Amniotic epithelial cell (primary cell): ENCODE data around the gene NT5C.

ENCODE experiments used
- DNase-seq: peaks from one replicate; pipeline ENCODE4 v3.0.0-alpha.2; 2010; ENCODE audit warnings: low read depth

Gene NT5C

DNA sequence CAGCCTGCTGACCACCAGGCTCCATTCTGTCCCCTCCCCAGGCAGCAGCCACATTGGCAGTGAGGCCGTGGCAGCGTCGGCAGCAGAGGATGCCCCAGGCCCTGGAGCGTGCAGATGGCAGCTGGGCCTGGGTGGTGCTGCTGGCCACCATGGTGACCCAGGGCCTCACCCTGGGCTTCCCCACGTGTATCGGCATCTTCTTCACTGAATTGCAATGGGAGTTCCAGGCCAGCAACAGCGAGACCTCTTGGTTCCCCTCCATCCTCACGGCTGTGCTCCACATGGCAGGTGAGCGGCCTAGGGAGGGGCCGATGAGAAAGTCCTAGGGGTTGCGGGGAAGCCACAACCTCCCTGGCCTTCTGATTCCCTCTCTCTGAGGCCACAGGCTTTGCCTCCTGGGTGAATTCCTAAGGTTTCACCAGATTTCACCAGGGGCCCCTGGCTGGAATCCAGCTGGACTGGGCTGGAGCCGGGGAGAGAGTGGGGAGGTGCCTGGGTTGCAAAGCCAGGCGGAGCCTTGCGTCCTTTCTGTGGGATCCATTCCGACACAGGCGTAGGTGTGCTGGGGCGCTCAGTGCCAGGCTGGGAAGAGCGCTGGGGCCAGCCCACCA is 37.9 kb downstream of the NT5C start:
- DNase-seq: peak; percentile 67

DNA sequence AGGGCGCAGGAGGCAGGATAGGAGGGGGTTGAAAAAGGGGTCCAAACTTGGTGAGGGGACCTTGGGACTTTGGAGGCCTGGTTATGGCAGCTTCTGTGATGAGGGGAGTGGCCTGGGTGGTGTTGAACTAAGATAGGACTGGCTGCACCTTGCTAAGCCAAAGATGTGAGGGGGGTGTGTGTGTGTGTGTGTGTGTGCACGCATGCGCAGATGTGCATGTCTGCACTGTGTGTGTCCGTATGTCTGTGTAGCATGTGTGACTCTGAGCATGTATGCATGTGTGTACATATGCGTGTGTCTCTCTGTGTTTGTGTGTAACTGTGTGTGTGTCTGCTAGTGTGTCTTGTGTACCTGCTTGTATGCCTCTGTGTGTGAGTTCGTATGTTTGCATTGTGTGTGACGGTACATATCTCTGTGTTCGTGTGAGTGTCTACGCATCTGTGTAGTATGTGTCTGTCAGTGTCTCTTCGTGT is 39.7 kb downstream of the NT5C start:
- no peak for DNase-seq

DNA sequence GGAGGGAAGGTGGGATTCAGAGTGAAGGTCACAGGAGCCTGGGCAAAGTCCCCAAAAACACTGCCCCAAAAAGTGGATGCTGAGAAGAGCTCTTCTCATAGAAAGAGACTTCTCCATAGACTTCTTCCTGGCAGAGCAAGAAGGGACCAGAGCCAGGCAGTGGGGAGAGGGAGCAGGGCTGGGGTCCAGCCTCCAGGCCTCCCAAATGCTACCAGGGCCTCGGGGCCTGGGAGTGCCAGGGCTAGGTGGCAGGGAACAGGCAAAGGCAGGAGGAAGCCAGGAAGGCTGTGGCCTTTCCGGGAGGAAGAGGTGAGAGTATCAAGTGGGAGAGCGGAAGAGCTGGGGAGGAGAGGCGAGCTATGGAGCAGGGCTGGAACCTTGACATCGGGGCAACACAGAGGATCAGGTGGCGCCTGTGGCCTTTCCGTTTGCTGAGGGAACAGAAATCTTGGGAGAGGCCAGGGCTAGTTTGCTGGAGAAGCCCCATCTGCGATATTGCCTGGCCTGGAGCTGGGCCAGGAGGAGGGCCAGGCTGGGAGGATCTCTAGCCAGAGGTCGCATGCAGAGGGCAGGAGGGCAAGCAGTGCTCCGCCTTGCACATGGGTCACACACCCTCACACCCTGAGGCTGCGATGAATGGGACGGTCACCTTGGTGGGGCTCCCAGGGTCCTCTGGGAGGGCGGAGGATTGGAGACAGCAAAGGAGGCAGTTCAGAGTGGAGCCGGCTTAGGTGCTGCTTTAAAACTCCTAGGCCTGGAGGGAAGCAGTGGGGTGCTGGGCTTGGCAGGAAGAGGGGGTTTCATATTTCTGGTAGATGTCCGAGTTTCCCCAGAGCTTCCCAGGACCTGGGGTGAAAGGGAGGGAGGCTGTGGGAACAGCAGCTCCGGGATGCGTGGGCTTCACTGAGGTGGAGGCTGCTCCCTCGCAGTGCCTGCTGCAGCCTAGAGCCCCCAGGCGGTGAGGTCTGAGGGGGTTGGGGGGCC is 40.4 kb downstream of the NT5C start:
- DNase-seq: peak; percentile 46

DNA sequence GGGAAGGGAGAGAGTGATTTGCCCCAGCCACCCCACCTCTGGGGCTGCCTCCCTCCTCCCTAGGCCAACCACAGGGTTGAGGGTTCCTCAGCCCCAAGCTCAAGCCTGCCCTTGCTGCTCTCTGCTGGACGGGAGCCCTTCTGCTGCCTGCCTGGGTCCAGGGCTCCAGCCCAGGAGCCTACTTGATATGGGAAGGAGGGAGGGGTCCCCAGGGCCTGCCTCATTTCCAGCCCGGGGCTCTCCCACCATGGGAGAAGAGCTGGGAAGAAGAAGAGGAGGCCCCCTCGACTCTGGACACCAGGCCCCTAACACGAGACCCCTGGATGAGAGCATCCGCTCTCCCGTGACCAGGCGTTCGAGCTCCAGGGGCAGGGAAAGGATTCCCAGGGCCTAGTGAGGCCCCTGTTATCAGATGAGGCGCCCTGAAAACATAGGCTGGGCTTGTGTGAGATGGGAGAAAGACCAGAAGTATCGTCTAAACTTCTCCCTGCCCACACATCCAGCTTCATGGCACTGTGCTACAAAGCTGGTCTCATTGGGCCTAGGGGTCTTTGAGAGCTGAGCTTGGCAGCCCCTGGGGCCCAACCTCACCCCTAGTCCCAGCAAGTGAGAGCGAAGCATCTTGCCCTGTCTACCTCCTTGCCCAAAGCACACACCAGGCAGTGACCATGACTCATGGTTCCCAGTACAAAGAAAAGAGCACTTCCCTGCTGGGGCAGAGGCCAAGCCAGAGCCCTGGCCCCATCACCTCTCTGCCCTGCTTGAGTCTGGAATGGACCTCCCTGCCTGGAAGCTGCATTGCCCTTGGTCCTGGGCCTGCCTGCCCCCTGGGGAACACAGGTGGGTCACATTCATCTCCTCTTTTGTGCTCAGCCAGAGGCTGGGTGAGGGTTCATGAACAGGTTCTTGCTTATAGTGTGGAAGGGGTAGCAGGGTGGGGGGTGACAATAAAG is 42.8 kb downstream of the NT5C start:
- DNase-seq: peak; percentile 59

DNA sequence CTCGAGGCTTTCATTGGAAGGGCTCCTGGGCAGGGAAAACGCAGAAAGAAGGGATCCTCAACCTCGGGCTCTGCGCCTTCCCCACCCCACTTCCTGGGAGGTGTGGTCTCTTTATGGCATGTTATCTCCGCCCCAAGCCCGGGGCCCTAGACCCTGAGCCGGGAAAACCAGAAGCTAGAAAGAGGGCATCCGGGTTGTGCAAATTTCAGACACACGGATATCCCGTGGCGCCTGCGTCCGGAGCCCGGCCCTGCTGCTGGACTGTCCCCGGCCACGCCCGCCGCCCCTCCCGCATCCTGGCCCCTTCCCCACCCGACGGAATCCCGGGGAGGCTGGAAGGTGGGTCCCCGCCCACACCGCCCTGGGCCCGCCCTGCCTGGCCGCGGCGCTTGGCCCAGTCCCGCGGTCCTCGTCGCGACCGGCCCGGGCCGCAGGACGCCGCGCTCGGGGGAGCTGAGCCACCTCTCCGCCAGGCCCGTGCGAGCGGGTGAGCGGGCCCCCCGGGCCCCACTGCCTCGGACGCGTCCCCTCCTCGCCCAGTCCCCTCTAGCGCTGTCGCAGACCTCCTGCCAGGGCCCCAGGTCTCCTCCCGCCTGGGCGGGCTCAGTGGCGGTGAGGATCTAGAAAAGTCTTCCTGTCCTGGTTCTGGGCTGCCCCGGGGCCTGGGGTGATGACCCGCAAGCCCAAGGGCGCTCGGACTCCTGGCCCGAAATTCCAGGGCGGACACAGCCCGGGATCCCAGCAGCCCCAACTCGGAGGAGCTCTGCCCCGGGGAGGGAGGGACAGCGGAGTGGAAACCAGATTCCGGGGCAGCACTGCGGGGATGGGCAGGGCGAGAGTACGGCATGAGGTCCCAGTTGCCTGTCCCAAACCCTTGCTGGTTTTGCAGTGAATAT is 43.7 kb downstream of the NT5C start, which contains the start of gene SLC16A5:
TSS of gene SLC16A5 (plus strand) at position 397 of the 896 bp plus-strand sequence. CDS start 5,683 bp downstream, outside the sequence.
- peak; percentile 88 for DNase-seq

DNA sequence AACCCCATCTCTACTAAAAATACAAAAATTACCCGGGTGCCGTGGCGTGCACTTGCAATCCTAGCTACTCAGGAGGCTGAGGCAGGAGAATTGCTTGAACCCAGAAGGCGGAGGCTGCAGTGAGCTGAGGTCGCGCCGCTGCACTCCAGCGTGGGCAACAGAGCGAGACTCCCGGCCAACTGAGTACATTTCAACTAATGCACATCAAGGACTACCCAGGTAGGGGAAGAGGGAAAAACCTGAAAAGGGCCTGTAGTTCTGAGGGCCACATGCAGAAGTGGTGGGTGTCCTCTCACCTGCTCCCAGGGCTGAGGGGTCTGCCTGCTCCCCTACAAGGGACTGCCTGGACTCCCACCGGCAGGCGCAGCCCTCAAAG is 44.4 kb downstream of the NT5C start:
- no peak for DNase-seq

DNA sequence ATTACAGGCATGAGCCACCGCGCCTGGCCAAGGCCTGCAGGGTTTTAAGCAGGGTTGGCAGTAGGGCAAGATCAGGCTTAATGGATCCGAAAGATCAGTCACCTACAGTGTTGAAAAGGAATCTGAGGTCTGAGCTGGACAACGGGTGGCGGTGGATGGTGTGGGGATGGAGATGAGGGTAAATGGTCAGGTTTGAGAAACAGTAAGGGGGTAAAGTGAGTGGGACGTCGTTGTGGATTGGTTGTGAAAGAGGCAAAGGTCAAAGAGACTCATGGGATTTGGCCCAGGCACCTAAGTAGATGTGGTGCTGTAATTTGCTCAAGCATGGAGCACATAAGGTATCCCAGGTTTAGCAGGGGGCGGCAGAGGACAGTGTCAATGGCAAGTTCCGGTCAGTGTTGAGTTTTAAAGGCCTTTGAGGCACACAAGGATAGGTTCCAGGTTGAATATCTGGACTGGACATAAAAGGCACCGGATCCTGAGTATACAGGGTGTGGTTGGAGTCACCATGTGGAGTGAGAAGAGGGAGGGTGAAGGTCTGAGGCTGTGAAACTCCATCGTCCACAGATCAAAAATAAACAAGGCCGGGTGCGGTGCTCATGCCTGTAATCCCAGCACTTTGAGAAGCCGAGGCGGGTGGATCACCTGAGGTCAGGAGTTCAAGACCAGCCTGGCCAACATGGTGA is 44.9 kb downstream of the NT5C start:
- DNase-seq: no peak

DNA sequence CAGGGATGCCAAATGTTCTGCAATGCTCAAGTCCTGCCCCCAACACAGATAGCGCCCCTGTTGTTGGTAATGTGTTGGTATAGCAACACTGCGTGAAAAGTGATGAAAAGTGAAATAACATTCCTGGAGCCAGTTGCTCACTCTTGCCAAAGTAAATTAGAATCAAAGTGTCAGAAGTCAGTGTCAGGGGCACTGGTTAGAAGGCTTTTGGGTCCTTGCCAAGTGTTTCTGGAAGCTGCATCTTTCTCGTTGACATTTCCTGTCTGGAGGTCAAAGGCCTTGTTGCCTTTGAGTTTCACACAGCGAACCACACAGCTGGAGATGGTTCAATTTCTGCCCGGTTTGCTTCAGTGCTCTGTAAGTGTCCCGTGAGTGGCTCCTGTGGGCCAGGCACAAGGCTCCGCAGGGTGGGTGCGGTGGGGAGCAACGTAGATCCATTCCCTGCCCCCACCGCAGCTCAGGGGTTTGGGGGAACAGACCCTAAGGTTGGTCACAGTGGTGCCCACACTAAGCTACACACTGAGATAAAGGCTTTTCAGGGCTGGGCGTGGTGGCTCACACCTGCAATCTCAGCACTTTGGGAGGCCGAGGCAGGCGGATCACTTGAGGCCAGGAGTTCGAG is 47.4 kb downstream of the NT5C start:
- DNase-seq: no peak

DNA sequence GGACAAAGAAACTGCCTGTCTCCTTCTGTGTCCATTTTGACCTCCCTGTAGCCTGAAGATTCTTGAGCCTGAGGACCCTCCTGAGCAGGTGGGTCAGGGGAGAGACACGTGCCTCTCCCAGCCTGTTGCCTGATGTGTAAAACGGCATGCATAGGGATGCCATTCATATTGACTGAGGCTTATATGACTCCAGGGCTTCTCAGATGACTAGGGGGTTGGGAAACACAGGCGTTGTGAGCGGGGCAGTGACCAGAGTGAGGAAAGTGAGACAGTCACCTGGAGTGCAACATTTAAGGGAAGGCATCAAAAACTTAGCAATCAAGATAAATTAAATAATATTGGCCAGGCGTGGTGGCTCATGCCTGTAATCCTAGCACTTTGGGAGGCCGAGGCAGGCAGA is 48.9 kb downstream of the NT5C start:
- DNase-seq: no peak

DNA sequence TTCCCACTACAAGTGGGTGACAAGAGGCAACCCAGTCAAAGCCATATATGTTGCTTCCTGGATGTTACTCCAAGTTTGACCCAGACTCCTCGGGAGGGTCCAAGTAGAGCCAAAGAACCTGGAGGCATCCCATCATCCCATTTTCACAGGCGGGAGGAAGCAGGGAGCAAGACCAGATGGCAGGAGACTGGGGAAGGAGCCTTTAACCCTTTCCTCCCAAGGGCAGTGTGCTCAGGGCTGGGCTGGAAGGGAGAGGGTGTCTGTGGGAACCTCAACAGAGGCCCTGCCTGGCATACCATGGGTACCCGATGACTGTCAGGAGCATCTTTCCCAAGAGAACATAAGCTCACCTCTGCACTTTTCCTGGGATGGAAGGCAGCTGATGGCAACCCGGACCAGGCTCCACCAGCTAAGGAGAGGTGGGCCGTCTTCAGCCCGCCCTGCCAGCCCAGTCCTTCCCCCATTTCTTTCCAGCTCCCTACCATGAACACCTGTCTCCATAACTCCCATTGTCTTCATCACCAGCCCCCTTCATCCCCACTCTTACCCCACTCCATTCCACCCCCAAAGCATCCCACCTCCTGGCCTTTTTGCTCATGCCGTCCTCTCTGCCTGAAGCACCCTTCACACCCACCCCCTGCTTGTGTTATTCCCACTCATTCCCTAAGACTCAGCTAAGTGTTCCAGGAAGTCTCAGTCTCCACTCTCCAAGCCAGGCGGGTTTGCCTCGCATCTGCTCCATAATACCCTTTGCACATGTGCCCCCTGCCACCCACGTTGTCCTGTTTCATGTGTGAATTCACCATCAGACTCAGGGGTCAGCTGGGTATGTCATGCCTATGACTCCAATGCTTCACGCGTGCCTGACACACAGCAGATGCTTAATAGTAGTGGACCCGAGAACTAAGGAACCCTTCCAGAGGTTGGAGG is 49.7 kb downstream of the NT5C start:
- no peak for DNase-seq
